ENCODE results near the gene ENTREP1.

ENTREP1 gene

DNA sequence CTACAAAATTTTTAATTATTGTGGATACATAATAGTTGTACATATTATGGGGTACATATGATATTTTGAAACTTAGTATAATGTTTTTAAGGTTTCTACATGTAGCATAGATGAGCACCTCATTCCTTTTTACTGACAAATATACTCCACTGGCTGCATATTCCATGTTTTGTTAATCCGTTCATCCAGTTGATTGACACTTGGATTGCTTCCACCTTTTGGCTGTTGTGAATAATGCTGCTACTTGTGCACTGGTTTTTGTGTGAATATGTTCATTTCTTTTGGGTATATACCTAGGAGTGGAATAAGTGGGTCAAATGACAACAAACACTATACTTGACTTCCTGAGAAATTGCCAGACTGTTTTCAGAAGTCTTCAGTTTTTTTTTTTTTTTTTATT lies 2.8 kb upstream of the ENTREP1 start:
- no peak for DNase-seq (ENCODE audit: low read depth)

- no peak for DNase-seq (ENCODE audit: low read depth)
These were observed 1.2 kb upstream of the ENTREP1 start for GRCh38 chr9:69323861-69324260.

- DNase-seq (ENCODE audit: low read depth), result no peak
These were observed 596 bp downstream of the ENTREP1 start for GRCh38 chr9:69325409-69326212.

DNA sequence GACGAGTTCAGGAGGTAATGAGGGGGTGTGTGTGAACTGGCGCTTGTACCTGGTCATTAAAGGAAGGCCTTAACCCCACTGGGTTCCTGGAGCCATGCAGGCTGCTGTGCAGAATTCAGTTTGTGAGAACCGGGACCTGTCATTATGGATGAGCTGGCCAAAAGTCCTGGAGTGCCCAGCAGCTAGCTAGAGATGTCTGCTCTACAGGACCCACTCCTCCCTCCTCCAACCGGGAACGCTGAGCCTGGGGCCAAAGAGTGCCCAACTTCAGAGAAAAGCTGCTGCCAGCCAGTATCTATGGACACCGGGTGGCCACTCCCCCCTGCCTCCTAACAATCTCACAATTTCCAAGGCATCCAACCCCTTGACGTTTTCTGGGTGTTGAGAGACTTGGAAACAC lies 1.2 kb downstream of the ENTREP1 start:
- no peak for DNase-seq (ENCODE audit: low read depth)

DNA sequence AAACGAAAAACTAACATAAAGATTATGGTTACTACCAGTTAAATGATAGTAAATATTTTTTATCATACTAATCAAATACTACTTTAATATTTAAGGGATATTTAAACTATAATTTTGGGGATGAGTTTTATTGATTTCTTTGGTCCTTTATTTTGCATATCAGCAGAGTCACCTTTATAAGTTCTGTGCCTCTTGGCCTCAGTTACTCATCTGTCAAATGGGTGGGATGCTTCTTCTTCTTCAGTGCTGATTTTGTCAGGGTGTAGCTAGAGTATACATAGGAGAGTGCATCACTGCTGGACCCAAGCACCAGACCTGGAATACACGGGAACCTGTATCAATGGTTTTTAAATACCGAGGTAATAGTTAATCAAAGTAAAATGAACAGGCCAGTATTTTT lies 5.6 kb downstream of the ENTREP1 start:
- no peak for DNase-seq (ENCODE audit: low read depth)

DNA sequence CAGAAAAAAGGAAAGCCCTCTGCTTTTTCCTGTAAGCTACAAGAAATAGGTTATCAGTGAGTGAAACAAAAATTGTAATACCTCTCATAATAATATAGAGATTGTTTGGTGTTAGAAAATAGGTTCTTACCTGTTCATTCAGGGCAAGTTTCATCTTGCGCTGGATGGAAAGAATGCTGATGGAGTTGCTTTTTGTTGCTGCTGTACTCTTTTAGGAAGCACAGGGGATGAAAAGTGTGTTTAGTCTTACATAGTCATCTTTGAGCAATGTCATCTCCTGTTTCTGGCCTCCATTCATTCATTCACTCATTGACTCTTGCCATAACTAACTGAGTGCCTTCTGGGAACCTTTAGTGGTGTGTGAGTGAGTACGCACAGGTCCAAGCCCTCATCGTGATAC lies 6.4 kb downstream of the ENTREP1 start:
- no peak for DNase-seq (ENCODE audit: low read depth)

- DNase-seq (ENCODE audit: low read depth), result no peak
These were observed 7.2 kb downstream of the ENTREP1 start for GRCh38 chr9:69332067-69332685.

DNA sequence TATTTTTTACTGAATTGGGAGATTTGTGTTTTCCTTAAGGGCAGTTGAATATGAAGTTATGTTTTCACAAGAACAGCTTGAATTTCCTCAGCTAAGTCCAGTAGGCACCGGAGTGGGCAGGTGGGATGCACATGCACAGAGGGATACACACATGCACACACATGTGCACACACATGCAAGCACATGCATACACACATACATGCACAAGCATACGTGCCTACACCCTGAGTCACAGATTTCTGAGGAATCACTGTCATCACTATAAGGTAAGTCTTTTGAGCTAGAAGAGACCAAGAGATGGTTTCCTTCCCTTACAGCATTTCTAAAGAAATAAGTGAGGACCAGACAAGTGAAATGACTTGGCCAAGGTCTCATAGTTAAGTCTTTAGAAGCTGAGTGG lies 8.7 kb downstream of the ENTREP1 start:
- DNase-seq (ENCODE audit: low read depth), result no peak

GRCh38 chr9:69334317-69334716 lies 9.3 kb downstream of the ENTREP1 start:
- no peak for DNase-seq (ENCODE audit: low read depth)

- no peak for DNase-seq (ENCODE audit: low read depth)
These were observed 14.6 kb downstream of the ENTREP1 start for GRCh38 chr9:69339620-69340019.

DNA sequence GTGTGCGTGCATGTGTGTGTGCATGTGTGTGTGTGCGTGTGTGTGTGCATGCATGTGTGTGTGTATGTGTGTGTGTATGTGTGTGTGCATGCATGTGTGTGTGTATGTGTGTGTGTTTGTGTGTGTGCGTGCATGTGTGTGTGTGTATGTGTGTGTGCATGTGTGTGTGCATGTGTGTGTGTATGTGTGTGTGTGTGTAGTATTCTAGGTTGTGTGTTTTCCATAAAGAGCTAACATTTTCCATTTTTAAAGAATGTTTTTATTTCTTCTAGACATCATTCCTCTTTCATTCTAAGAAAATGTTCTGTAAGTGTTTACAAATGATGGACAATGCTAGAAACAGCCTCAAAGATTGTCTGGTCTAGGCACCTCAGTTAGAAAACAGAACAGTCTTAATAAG lies 15.6 kb downstream of the ENTREP1 start:
- no peak for DNase-seq (ENCODE audit: low read depth)

DNA sequence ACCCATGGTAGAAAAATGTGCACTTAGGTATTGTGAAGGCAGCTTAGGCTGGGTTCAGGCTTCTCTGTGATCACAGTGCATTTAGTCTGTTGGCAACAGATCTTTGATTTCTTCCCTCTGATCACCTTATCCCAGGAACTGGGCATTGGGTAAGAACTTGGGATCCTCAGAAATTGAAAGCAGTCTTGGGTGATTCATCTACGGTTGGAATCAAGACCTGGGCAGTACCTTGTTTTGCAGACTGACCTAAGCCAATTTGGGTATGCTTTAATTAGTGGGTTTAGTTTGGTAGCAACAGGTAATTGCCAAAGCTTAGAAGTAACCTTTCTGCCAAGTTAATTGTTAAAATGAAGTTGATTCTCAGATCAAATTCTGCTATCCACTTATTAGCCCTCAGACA lies 17.8 kb downstream of the ENTREP1 start:
- DNase-seq (ENCODE audit: low read depth), result no peak

- no peak for DNase-seq (ENCODE audit: low read depth)
These were observed 19.4 kb downstream of the ENTREP1 start for GRCh38 chr9:69344459-69344858.

GRCh38 chr9:69346596-69347390 lies 21.8 kb downstream of the ENTREP1 start:
- no peak for DNase-seq (ENCODE audit: low read depth)

GRCh38 chr9:69347607-69348006 lies 22.6 kb downstream of the ENTREP1 start:
- no peak for DNase-seq (ENCODE audit: low read depth)

DNA sequence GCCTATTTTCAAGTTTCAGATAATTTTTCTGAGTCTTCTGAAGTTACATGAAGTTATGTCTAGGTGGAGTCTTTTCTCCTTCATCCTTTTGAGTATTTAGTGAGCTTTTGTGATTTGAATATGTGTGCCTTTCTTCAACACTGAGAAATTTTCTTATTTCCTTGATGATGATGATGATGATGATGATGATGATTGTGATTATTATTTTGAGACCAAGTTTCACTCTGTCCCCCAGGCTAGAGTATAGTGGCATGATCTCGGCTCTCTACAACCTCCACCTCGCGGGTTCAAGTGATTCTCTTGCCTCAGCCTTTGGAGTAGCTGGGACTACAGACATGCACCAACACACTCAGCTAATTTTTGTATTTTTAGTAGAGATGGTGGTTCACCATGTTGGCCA lies 26.2 kb downstream of the ENTREP1 start:
- DNase-seq (ENCODE audit: low read depth), result no peak

DNA sequence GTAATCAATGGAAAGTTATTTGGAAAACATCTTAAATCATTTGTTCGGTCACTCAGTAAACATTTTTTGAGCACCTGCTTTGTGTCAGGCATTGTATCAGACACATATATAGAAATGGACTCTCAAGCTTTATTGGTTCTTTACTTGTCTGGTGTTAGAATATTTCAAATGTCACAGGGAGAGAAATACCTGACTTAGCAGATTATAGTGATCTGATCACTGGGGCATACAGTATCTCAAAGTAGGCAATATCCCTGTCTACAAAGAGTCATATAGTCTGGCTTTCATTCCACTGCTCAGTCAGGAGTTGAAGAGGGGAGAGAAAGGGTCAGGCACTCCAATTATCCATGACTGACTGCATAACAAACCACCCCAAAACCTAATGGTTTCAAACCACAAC lies 30.2 kb downstream of the ENTREP1 start:
- no peak for DNase-seq (ENCODE audit: low read depth)

GRCh38 chr9:69357030-69357775 lies 32.2 kb downstream of the ENTREP1 start:
- no peak for DNase-seq (ENCODE audit: low read depth)

GRCh38 chr9:69357821-69358220 lies 32.8 kb downstream of the ENTREP1 start:
- DNase-seq (ENCODE audit: low read depth), result no peak

GRCh38 chr9:69363191-69363590 lies 38.2 kb downstream of the ENTREP1 start:
- no peak for DNase-seq (ENCODE audit: low read depth)

GRCh38 chr9:69364510-69365150 lies 39.6 kb downstream of the ENTREP1 start:
- DNase-seq (ENCODE audit: low read depth), result no peak

DNA sequence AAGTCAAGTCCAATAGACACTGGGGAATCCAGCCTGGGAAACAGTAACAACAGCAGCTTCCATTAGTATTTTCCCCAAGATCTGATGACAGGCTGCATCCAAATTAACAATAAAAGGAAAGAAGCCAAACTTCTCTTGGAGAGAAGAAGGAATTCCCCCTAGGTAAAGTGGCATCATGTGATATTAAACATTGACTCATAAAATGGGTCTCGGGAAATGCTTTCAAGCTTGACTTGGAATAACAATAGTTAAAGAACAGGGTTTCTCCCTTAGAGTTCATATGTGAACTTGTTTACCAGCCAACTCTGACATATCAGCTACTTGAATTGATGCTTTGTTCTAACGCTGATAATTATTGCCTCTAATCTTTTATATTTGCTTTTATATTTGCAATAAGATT lies 45.4 kb downstream of the ENTREP1 start:
- no peak for DNase-seq (ENCODE audit: low read depth)

Data from stimulated activated CD8-positive, alpha-beta memory T cell treated with anti-CD3 and anti-CD28 coated beads, Interleukin-12 subunit alpha, Interleukin-12 subunit beta, amount 100 ng/mL, for 1 hour (primary cell).